ENCODE data around the gene MAPK7. TPM values are rescaled to one million over a fixed set of nuclear protein-coding genes. Genes with fewer than 3 reads are reported as not detected.

The MAPK7 gene
- total RNA-seq, 1 experiment from 2014 or later, result 23.3 TPM

GRCh38 chr17:19339341-19339815 is 38.9 kb upstream of the MAPK7 start:
- H3K4me3 ChIP-seq, result no peak overlapping the region
- no peaks in the 10 kb centered on the region for H3K27me3 ChIP-seq (ENCODE audit: insufficient read depth, low read depth)
- DNase-seq, result no peak
- no peak overlapping the region for H3K27ac ChIP-seq
- H3K9me2 ChIP-seq (ENCODE audit: insufficient read depth), result no peaks in the 10 kb centered on the region
- no peaks in the 10 kb centered on the region for H3K79me2 ChIP-seq (ENCODE audit: low read depth)
- no peak overlapping the region for H2AFZ ChIP-seq
- intact Hi-C loops (cut with micrococcal nuclease; ENCODE audit: unreplicated experiment), result no loop called here
- H3F3A ChIP-seq (ENCODE audit: insufficient read depth, low read depth), result peaks cover 37% of the 10 kb centered on the region
- no peaks in the 10 kb centered on the region for H3K9me3 ChIP-seq (ENCODE audit: insufficient read depth, low read depth)
- BruUV-seq (replicated peaks), result no TSS peak
- no peaks in the 10 kb centered on the region for H3K36me3 ChIP-seq (ENCODE audit: low read depth)
- TF ChIP-seq, protein P1, sequence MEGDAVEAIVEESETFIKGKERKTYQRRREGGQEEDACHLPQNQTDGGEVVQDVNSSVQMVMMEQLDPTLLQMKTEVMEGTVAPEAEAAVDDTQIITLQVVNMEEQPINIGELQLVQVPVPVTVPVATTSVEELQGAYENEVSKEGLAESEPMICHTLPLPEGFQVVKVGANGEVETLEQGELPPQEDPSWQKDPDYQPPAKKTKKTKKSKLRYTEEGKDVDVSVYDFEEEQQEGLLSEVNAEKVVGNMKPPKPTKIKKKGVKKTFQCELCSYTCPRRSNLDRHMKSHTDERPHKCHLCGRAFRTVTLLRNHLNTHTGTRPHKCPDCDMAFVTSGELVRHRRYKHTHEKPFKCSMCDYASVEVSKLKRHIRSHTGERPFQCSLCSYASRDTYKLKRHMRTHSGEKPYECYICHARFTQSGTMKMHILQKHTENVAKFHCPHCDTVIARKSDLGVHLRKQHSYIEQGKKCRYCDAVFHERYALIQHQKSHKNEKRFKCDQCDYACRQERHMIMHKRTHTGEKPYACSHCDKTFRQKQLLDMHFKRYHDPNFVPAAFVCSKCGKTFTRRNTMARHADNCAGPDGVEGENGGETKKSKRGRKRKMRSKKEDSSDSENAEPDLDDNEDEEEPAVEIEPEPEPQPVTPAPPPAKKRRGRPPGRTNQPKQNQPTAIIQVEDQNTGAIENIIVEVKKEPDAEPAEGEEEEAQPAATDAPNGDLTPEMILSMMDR (conservative IDR thresholded peaks at IDR 0.05), result no peak
- no peak for TF ChIP-seq EZH2 (IDR thresholded peaks at IDR 0.05; ENCODE audit: low read depth)
- POLR2A ChIA-PET (ENCODE audit: unreplicated experiment), result interaction anchor here (0.6 kb wide), 1 partner anchor 15 kb away, joined by 5 read pairs; no protein-coding TSS in a partner anchor
- no peaks in the 10 kb centered on the region for H4K20me1 ChIP-seq (ENCODE audit: insufficient read depth)
- H3K4me1 ChIP-seq (replicated peaks; ENCODE audit: insufficient read depth), result no peaks in the 10 kb centered on the region
- CTCF ChIA-PET, result no interaction called here
- H3K4me2 ChIP-seq, result no peak overlapping the region

- POLR2A ChIA-PET (ENCODE audit: unreplicated experiment), result interaction anchor here (0.6 kb wide), 1 partner anchor 16 kb away, joined by 3 read pairs; no protein-coding TSS in a partner anchor
These were observed 37.1 kb upstream of the MAPK7 start for GRCh38 chr17:19341211-19341631.

DNA sequence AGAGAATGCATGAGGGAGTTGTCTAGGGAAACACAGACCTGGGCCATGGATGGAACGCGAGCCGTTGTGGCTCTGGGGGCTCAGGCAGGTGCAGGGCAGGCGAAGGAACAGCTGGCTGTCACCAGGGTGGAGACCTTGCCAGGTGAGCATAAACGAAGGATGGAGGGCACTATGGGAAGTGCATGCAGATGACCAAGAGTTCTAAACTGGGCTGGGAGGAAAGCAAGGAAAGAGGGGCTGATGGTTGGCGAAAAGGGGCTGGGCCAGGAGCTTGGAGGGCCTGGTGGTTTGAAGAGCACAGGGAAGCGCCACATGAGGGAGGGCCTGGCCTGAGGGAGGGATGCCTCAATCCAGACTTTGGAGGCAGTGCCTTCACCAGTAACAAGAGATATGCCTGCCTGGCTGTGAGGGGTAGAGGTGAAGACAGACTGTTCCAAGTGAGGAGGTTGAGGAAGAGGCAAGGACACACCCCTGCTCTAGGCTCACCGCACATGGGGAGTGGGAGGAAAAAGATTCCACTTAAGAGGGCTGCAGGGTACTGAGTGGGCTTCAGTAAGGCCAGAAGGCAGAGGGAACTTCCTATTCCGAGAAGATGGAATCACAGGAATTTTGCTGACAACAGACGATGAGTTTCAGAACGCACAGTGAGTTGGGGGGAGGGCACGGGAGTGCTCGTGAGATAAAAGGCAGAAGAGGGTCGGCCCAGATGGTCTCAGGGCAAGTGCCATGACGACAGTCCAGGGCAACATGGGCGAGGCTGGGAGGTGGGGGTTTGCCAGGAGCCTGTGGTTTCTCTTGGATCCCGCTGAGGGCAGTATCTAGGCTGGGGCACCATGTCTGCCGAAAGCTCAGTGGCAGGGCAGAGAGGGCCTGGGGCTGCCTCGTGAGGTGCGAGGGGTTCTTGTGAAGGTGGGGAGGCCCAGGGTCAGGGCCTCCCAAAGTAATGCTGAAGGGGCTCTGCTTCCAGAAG is 36.4 kb upstream of the MAPK7 start:
- no peaks in the 10 kb centered on the region for H3K9me3 ChIP-seq (ENCODE audit: insufficient read depth, low read depth)
- no TSS peak for BruUV-seq (replicated peaks)
- no peak for TF ChIP-seq EZH2 (IDR thresholded peaks at IDR 0.05; ENCODE audit: low read depth)
- TF ChIP-seq, protein P1 (conservative IDR thresholded peaks at IDR 0.05), result no peak
- peaks cover 7% of the 10 kb centered on the region for H3K4me1 ChIP-seq (replicated peaks; ENCODE audit: insufficient read depth)
- ChIA-PET CTCF (no interaction called here), POLR2A (ENCODE audit: unreplicated experiment) (interaction anchor here (0.6 kb wide), 1 partner anchor 16 kb away, joined by 3 read pairs; no protein-coding TSS in a partner anchor)
- H4K20me1 ChIP-seq (ENCODE audit: insufficient read depth), result no peaks in the 10 kb centered on the region
- DNase-seq, result no peak
- H3K27ac ChIP-seq, result no peak overlapping the region
- no peak overlapping the region for H3K4me2 ChIP-seq
- no peaks in the 10 kb centered on the region for H3K9me2 ChIP-seq (ENCODE audit: insufficient read depth)
- no peak overlapping the region for H3K4me3 ChIP-seq
- no peak overlapping the region for H2AFZ ChIP-seq
- H3K27me3 ChIP-seq (ENCODE audit: insufficient read depth, low read depth), result no peaks in the 10 kb centered on the region
- intact Hi-C loops (cut with micrococcal nuclease; ENCODE audit: unreplicated experiment), result no loop called here
- H3K79me2 ChIP-seq (ENCODE audit: low read depth), result no peaks in the 10 kb centered on the region
- peaks cover 32% of the 10 kb centered on the region for H3F3A ChIP-seq (ENCODE audit: insufficient read depth, low read depth)
- H3K36me3 ChIP-seq (ENCODE audit: low read depth), result no peaks in the 10 kb centered on the region; the same call in 1 of the 2 replicates

More at GRCh38 chr17:19341211-19341631, 37.1 kb upstream of the MAPK7 start:
- H2AFZ ChIP-seq, result no peak overlapping the region
- no peaks in the 10 kb centered on the region for H4K20me1 ChIP-seq (ENCODE audit: insufficient read depth)
- intact Hi-C loops (cut with micrococcal nuclease; ENCODE audit: unreplicated experiment), result no loop called here
- H3K9me3 ChIP-seq (ENCODE audit: insufficient read depth, low read depth), result no peaks in the 10 kb centered on the region
- no peak overlapping the region for H3K27ac ChIP-seq
- H3K27me3 ChIP-seq (ENCODE audit: insufficient read depth, low read depth), result no peaks in the 10 kb centered on the region
- CTCF ChIA-PET, result no interaction called here
- no peaks in the 10 kb centered on the region; the same call in 1 of the 2 replicates for H3K36me3 ChIP-seq (ENCODE audit: low read depth)
- H3F3A ChIP-seq (ENCODE audit: insufficient read depth, low read depth), result peaks cover 30% of the 10 kb centered on the region
- BruUV-seq (replicated peaks), result no TSS peak
- TF ChIP-seq EZH2 (IDR thresholded peaks at IDR 0.05; ENCODE audit: low read depth), result no peak
- DNase-seq, result no peak
- peaks cover under 1% of the 10 kb centered on the region; the same call in 1 of the 2 replicates for H3K4me1 ChIP-seq (replicated peaks; ENCODE audit: insufficient read depth)
- H3K4me3 ChIP-seq, result no peak overlapping the region
- H3K79me2 ChIP-seq (ENCODE audit: low read depth), result no peaks in the 10 kb centered on the region
- H3K4me2 ChIP-seq, result no peak overlapping the region
- H3K9me2 ChIP-seq (ENCODE audit: insufficient read depth), result no peaks in the 10 kb centered on the region
